ENCODE results near the gene HIVEP3. TPM values are rescaled to one million over a fixed set of nuclear protein-coding genes. Genes with fewer than 3 reads are reported as not detected.

Gene HIVEP3
- total RNA-seq, 2 donors from 2014 or later = 4.7 to 5.8 TPM

- no peaks in the 10 kb centered on the region for H3K36me3 ChIP-seq
- H3K27ac ChIP-seq = no peak overlapping the region
- peaks cover 0 to 15% of the 10 kb centered on the region in 2 donors for H3K4me1 ChIP-seq
- H3K27me3 ChIP-seq = no peaks in the 10 kb centered on the region
- no peak overlapping the region for H3K4me3 ChIP-seq
- TF ChIP-seq CTCF (IDR thresholded peaks at IDR 0.05) = no peak
- H3K9me3 ChIP-seq = no peaks in the 10 kb centered on the region
- no peak for DNase-seq (ENCODE audit: low spot score)
Observed at GRCh38 chr1:41862384-41863221, 56.1 kb downstream of the HIVEP3 start.

- peaks cover 0 to 17% of the 10 kb centered on the region in 2 donors for H3K4me1 ChIP-seq
- no peaks in the 10 kb centered on the region for H3K27me3 ChIP-seq
- no peak for TF ChIP-seq CTCF (IDR thresholded peaks at IDR 0.05)
- DNase-seq (ENCODE audit: low spot score) = no peak
- no peaks in the 10 kb centered on the region for H3K36me3 ChIP-seq
- no peak overlapping the region for H3K27ac ChIP-seq
- no peak overlapping the region for H3K4me3 ChIP-seq
- H3K9me3 ChIP-seq = no peaks in the 10 kb centered on the region
Observed at GRCh38 chr1:41861535-41862383, 57.0 kb downstream of the HIVEP3 start.

GRCh38 chr1:41860771-41861170 is 58.0 kb downstream of the HIVEP3 start:
- no peak overlapping the region for H3K4me3 ChIP-seq
- H3K27me3 ChIP-seq = no peaks in the 10 kb centered on the region
- peaks cover 0 to 18% of the 10 kb centered on the region in 2 donors for H3K4me1 ChIP-seq
- no peak overlapping the region for H3K27ac ChIP-seq
- DNase-seq (ENCODE audit: low spot score) = no peak
- H3K9me3 ChIP-seq = no peaks in the 10 kb centered on the region
- H3K36me3 ChIP-seq = no peaks in the 10 kb centered on the region
- no peak for TF ChIP-seq CTCF (IDR thresholded peaks at IDR 0.05)

GRCh38 chr1:41860214-41860613 is 58.5 kb downstream of the HIVEP3 start:
- no peak for DNase-seq (ENCODE audit: low spot score)
- Histone ChIP-seq H3K4me3 (no peak overlapping the region), H3K4me1 (peaks cover 0 to 17% of the 10 kb centered on the region in 2 donors), H3K9me3 (no peaks in the 10 kb centered on the region), H3K36me3 (no peaks in the 10 kb centered on the region), H3K27me3 (no peaks in the 10 kb centered on the region), H3K27ac (no peak overlapping the region)
- no peak for TF ChIP-seq CTCF (IDR thresholded peaks at IDR 0.05)

GRCh38 chr1:41859686-41860085 is 59.0 kb downstream of the HIVEP3 start:
- no peaks in the 10 kb centered on the region for H3K27me3 ChIP-seq
- no peaks in the 10 kb centered on the region for H3K36me3 ChIP-seq
- H3K9me3 ChIP-seq = no peaks in the 10 kb centered on the region
- no peak for TF ChIP-seq CTCF (IDR thresholded peaks at IDR 0.05)
- peaks cover 0 to 16% of the 10 kb centered on the region in 2 donors for H3K4me1 ChIP-seq
- DNase-seq (ENCODE audit: low spot score) = no peak
- no peak overlapping the region for H3K27ac ChIP-seq
- H3K4me3 ChIP-seq = no peak overlapping the region

All from right atrium auricular region (tissue), 2 donors.